Measurements from ENCODE around the gene ZNF584.

DNA sequence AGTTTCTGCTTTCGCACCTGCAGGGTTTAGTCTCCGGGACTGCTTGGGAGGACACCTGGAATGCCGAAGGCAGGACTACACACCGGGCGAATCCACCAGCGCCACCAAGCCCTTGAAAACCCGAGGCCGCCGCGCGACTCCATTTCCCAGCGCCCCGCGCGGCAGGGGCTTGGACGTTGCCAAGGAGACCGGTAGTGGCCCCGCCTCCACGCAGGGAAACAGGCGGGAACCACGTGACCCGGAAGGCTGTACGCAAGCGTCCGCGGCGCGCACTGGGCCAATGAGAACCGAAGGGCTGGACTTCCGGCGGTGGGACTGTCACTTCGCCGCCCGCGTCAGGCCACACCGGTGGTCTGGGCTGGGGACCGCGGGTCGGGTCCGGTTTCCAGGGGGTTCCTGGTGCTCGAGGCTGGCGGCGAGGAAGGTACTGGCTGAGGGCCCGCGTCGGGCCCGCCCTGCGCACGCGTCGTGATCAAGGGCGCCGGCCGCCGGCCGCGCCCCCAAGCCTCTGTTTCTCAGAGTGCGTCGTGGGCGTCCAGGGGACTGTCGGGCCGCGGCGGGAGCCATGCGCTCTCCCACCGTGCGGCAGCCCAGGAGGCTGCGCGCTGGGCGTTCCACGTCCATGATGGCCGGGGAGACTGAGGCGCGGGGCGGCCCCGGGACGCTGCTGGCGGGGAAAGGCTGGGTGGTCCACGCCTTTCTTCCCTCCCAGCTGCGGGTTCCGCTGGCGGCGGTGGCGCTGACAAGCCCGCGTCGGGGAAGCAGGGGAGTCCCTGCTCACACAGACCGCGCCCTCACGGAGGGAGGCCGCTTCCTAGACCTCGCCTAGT is 58.5 kb downstream of the ZNF584 start, which contains the start of gene ZNF324:
- TF ChIP-seq, protein P1, sequence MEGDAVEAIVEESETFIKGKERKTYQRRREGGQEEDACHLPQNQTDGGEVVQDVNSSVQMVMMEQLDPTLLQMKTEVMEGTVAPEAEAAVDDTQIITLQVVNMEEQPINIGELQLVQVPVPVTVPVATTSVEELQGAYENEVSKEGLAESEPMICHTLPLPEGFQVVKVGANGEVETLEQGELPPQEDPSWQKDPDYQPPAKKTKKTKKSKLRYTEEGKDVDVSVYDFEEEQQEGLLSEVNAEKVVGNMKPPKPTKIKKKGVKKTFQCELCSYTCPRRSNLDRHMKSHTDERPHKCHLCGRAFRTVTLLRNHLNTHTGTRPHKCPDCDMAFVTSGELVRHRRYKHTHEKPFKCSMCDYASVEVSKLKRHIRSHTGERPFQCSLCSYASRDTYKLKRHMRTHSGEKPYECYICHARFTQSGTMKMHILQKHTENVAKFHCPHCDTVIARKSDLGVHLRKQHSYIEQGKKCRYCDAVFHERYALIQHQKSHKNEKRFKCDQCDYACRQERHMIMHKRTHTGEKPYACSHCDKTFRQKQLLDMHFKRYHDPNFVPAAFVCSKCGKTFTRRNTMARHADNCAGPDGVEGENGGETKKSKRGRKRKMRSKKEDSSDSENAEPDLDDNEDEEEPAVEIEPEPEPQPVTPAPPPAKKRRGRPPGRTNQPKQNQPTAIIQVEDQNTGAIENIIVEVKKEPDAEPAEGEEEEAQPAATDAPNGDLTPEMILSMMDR (IDR thresholded peaks at IDR 0.05): no peak
- TF ChIP-seq EZH2 (IDR thresholded peaks at IDR 0.05; ENCODE audit: borderline replicate concordance, insufficient read depth, low read depth, low read length, poor library complexity, severe bottlenecking): no peak

Data from B cell (primary cell).